COLO668 (cell line): ENCODE measurements around the gene KAT2A.

Source experiments
- DNase-seq: peaks from one replicate; lab custom pipeline; 2025; ENCODE audit not compliant: unreplicated experiment; lab: John Stamatoyannopoulos, UW

The KAT2A gene

DNA sequence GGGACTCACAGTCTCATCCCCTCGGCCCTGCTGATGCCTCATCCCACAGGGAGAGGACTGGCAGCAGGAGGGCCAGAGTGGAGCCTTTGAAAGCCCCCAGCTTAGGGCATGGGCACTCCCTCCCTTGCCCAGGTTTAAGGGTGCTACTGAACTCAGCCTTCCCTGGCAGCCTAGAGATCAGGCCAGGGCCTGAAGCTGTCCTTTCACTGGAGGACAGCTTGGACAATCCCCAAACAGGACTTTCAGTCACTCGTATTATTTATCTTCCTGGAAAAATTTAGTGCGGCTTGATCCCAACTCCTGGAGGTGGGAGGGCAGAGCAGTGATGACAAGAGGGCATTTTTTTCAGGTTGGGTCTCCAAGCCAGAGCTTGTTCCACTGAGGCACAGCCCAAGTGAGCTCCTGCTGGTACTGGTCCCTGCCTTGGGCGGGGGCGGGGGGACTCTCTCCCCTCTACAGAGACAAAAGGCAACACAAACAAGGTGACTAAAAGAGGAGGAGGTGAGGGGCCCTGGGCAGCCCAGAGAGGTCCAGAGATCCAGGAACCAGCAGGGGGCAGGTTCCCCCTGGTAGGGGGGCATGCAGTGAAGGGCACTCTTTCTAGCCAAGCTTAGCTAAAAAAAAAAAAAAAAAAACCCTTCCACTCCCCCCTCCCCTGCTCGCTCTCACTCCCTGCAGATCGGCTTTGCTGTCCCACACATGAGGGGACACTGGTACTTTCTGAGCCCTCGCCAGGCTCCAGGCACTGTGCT is 24.6 kb downstream of the KAT2A start:
- no peak for DNase-seq

DNA sequence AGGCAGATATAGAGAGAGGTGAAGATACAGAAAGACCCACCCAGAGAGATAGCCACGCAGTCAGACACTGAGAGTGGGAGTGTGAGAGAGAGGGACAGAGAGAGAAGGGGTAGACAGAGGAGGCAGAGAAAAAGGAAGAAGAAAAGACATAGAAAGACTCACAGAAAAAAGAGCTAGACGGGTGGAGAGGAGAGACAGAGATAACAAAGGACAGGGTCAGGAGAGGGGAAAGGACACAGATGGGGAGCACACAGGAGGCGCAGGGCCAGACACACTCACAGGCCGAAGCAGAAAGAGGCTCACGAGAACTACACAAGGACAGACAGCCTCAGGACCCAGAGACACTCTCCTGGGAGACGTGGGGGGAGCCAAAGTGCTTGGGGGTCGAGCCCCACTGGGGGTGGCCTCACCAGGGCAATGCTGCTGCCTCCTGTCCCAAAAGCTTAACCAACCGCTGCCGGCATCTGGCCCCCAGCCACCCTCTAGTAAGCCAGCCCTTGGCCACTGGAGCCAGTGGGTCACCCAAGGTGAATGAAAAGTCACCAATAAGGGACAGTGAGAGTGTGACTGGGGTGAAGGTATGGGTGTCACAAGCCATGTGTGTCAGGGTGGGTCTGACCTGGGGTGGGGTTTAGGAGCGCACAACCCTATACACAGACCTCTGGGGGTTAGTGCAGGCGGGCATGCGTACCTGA is 26.6 kb downstream of the KAT2A start:
- no peak for DNase-seq

DNA sequence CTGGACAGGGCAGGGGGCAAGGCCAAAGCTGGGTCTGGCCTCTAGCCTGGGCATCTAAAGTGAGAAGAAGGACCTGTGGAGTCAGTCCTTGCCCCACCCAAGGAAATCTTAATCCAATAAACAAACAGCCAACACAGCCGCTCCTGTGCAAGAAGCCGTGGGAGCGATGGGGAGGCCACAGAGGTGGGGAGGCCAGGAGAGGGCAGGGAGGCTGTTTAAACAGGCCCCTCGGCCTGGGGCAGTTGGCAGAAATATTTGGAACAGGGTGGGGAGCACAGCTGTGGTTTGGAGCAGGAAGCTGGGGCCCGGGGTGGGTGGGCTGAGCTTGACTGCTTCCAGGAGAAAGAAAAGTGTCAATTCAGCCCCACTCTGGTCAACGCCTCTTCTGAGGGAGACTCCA is 28.2 kb downstream of the KAT2A start:
- no peak for DNase-seq

- no peak for DNase-seq
Measured at GRCh38 chr17:42090964-42091790, 30.0 kb downstream of the KAT2A start.

GRCh38 chr17:42088736-42089135 is 32.4 kb downstream of the KAT2A start:
- DNase-seq = no peak

DNA sequence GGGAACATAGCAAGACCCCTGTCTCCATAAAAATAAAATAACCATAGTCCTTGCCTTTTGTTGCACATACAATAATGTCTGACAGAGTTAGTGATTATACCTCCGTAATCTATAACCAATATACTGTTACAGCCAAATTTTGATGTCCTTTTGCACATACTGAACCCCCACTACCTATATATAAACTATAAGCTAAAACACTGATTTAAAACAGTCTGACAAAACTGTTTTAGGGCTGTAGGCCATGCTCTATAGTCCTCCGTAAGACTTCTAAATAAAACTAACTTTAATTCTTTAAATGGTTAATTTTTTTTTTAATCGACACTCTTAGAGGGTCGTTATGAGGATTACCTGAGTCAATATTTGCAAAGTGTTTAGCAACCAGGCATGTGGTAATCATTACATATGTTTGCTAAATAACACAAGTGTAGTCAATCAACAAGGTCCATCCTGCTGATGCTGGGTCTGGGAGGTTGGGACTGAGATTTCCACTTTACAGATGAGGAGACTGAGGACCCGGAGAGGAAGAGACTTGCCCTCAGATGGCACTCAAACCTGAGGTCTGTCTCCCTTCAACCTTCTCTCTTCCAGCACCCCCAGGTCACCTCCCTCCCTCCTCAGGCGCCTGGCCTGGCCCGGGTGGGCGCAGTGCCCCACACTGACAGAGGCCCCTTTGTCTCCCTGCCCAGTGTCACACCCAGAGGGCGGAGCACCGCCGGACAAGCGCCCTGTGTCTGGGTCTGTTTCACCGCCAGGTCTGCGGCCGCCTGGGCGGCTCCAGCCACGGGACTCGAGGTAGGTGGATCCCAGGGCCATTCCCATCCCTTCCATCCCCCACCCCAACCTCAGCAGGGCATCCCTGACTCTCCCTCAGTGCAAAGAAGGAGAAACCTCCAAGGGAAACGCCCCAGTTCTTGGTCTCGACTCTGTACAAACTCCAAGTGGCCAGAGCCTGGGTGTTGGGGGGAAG is 33.1 kb downstream of the KAT2A start:
- DNase-seq = no peak

DNA sequence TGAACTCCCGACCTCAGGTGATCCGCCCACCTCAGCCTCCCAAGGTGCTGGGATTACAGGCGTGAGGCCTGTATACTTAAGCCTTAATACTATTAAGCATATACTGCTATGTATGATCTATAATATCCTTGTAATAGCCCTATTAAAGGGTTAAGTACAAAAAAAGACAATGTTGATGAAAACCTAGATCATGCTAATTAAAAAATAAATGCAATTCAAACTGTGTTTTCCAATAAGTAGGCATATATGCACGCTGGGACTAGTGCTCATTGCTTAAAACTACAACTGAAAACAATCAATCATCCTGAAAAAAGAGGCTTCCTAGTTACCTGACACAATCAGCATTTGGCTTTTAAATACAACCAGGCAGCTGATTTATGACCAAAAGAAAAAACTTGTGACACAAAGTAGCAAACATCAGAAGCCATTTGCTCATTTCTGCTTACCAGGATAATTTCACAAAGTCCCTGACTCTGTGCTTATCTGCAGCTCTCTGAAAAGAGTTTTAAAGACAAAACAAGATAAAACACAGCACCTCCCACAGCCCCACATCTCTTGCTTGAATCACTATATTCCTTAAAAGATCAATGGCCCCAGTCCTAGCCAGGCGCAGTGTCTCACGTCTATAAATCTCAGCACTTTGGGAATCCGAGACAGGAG is 34.0 kb downstream of the KAT2A start:
- no peak for DNase-seq

DNA sequence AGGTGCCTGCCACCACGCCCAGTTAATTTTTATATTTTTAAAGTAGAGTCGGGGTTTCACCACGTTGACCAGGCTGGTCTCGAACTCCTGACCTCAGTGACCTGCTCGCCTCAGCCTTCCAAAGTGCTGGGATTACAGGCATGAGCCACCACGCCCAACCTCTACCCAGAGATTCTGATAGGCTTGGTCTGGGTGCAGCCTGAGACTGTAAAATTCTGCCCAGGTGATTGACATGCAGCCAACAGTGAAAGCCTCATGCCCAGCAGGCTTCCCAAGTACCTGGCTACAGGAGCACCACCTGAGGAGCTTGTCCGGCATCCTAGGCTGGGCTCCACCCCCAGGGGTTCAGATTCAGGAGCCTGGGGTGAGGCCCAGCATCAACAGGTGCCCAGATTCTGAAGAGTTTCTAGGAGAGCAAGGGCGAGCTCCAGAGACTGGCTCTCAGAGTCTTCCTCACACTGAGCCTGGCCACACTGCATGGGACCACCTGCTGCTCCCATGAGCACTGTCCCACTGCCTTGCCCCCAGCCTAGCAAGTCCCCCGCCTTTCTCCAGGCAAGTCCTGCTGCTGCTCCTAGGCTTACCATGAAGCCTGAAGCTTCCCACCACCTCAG is 39.5 kb downstream of the KAT2A start:
- no peak for DNase-seq

GRCh38 chr17:42079541-42079940 is 41.6 kb downstream of the KAT2A start:
- DNase-seq = no peak

- DNase-seq = no peak
Measured at GRCh38 chr17:42078396-42079043, 42.6 kb downstream of the KAT2A start.

GRCh38 chr17:42077755-42078154 is 43.4 kb downstream of the KAT2A start:
- DNase-seq = no peak

DNA sequence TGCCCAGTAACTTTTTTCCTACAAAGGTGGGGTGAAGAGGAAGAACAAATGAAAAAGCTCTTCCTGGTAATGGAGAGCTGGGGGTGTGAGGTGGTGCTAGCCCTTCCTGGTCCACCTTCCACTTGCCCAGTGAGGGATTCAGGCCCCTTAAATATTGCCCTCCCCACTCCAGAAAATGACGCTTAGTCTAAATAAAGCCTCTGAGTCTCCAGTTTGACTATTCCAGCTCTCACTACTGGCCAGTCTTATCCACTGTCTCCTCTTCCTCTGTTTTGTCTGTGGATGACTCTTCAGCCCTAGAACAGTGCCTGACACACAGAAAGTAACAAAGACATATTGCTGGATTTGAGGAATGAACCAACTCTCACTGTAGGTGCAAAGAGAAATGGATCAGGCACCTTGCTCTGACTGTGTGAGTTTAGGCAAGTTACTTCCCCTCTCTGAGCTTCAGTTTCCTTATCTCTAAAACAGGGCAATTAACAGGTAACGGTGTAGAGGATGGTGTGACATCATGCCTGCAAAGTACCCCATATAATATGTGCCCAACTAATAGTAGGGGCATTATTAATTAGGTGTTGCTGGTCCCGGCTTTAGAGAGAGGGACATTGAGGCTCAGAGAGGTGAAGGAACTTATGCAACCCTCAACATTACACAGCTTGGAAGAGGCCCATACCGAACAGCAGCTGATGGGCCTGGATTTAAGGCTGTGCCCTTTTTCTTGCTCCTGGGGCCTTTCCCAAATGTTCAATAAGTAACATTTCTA is 44.2 kb downstream of the KAT2A start:
- DNase-seq = no peak

GRCh38 chr17:42075789-42076188 is 45.4 kb downstream of the KAT2A start:
- DNase-seq = no peak

GRCh38 chr17:42072323-42073187 is 48.6 kb downstream of the KAT2A start:
- DNase-seq = no peak

- no peak for DNase-seq
Measured at GRCh38 chr17:42071810-42072209, 49.4 kb downstream of the KAT2A start.

DNA sequence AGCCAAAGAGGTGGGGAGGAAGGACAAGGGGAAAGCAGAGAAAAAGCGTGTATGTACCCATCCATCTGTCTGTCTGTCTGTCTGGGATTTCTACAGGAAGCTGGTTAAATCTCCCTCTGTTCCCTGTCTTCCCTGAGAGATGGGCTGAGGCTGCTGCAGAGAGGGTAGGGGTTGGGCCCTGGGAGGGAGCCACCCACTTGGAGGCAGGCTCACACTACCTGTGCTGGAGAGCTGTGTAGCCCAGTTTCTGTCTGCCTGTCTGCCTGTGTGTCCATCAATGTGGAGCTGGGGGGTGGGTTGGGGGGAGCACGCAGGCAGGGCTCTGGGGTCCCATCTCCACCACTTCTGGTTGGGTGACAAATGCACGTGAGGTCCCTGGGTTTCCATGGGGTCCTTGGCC is 52.2 kb downstream of the KAT2A start:
- DNase-seq = no peak

DNA sequence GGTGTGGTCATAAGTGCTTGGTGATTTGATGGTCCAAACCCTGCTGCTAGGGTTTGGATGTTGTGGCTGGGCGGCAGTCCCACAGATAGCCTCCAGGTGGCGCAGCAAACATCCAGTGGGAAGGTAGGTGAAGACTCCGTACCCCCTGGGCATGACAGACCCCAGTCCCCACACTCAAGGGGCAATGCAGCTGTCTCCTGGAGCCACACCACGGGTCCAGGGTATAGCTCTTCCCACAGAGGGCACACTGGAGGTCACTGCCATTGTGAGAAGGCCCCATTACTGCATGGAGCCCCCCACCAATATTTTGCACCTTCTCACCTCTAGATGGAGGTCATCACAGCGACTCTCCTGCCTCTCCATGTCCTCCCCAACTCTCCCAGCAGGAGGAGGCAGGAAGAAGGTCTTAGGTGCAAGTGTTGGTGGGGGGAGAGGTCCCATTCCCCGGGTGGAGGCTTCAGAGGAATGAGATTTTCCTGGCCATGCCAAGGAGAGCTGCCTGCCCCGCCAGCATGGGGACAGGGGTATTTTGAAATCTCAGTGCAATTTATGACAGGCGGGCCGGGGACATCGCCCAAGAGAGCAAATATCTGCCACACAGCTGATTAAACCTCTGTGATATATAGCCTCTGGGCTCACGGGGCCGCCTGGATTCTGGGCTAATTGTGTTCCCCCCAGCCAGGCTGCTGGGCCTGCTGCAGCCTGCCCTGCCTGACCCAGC is 53.6 kb downstream of the KAT2A start:
- DNase-seq = peak; percentile 39
